Measurements from ENCODE around the gene NEDD4L.
"Not testable (repeated sequence)": the region's sequence is repeated elsewhere in the genome, so short reads cannot be mapped to it uniquely, and the experiment has no call there.

The NEDD4L gene

GRCh38 chr18:58364876-58365528, 321.0 kb downstream of the NEDD4L start:
- no peaks in the 10 kb centered on the region for H3K27me3 ChIP-seq (ENCODE audit: control insufficient read depth, insufficient read depth, low read length)
- peak overlapping the region; percentile 75 for H3K9ac ChIP-seq (ENCODE audit: low read depth, low read length)
- H3K36me3 ChIP-seq (ENCODE audit: insufficient read depth, low read length), result peaks cover 15% of the 10 kb centered on the region
- peaks cover 51% of the 10 kb centered on the region for H3K4me1 ChIP-seq (ENCODE audit: control insufficient read depth, insufficient read depth, low read length)
- no peak overlapping the region for H3K4me3 ChIP-seq (ENCODE audit: low read length)
- H3K4me2 ChIP-seq (ENCODE audit: low read length), result peak overlapping the region; percentile 49
- H3K9me3 ChIP-seq (replicated peaks; ENCODE audit: low read length), result no peaks in the 10 kb centered on the region

- Histone ChIP-seq H3K4me2 (ENCODE audit: low read length) (no peak overlapping the region), H3K9ac (ENCODE audit: low read depth, low read length) (no peak overlapping the region), H3K9me3 (replicated peaks; ENCODE audit: low read length) (no peaks in the 10 kb centered on the region), H3K4me3 (ENCODE audit: low read length) (no peak overlapping the region), H3K36me3 (ENCODE audit: insufficient read depth, low read length) (peaks cover 28% of the 10 kb centered on the region), H3K27me3 (ENCODE audit: control insufficient read depth, insufficient read depth, low read length) (no peaks in the 10 kb centered on the region), H3K4me1 (ENCODE audit: control insufficient read depth, insufficient read depth, low read length) (peaks cover 32% of the 10 kb centered on the region)
Observed at GRCh38 chr18:58367425-58368140, 323.6 kb downstream of the NEDD4L start.

GRCh38 chr18:58369616-58370015, 325.6 kb downstream of the NEDD4L start:
- Histone ChIP-seq H3K9me3 (replicated peaks; ENCODE audit: low read length) (no peaks in the 10 kb centered on the region), H3K4me2 (ENCODE audit: low read length) (no peak overlapping the region), H3K27me3 (ENCODE audit: control insufficient read depth, insufficient read depth, low read length) (no peaks in the 10 kb centered on the region), H3K4me3 (ENCODE audit: low read length) (no peak overlapping the region), H3K4me1 (ENCODE audit: control insufficient read depth, insufficient read depth, low read length) (peaks cover 12% of the 10 kb centered on the region), H3K9ac (ENCODE audit: low read depth, low read length) (no peak overlapping the region), H3K36me3 (ENCODE audit: insufficient read depth, low read length) (peaks cover 33% of the 10 kb centered on the region)

DNA sequence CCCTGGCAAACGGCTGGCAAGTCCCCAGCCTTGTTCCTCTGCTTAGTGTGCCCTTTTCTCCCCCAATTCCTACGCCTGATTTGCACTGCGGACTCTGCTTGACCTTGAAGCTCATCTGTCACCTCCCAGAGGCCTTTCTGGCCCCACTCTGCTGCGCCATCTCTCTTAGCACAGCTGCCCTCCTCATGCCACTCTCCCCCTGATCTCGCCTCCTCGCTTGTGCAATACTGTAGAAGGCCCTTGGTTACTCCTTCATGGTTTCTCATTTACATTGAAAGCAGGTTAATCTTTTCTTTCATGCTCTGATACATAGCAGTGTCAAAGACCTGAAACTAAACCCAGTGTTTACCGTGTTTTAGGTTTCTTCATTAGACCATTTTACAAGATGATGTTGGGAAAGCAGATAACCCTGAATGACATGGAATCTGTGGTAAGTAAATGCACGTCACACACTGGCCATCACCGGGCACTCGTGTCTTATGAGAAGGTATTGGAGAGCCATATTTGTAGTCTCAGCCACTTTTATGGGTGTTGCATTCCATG, 326.1 kb downstream of the NEDD4L start:
- Histone ChIP-seq H3K36me3 (ENCODE audit: insufficient read depth, low read length) (peaks cover 35% of the 10 kb centered on the region), H3K9ac (ENCODE audit: low read depth, low read length) (no peak overlapping the region), H3K4me3 (ENCODE audit: low read length) (no peak overlapping the region), H3K4me2 (ENCODE audit: low read length) (no peak overlapping the region), H3K27me3 (ENCODE audit: control insufficient read depth, insufficient read depth, low read length) (no peaks in the 10 kb centered on the region), H3K9me3 (replicated peaks; ENCODE audit: low read length) (no peaks in the 10 kb centered on the region), H3K4me1 (ENCODE audit: control insufficient read depth, insufficient read depth, low read length) (peaks cover 7% of the 10 kb centered on the region)

DNA sequence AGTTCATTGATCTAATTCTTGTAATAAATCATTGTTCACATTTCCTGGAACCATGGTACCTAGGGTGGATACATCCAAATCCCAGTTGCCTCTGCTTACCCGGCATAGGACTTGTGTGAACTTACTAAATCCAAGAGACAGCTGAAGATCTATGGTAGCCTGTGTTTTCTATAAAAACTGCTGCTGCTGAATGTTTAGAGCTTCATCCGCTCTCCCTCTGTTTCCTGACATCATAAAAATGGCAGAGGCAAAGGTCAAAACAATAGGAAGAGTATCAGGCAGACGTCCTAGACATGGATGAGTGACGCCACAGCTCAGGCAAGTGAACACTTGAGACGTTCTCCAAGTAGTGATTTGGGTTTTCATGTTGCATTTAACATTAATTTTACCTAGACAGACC, 326.6 kb downstream of the NEDD4L start:
- no peak overlapping the region for H3K4me3 ChIP-seq (ENCODE audit: low read length)
- H3K36me3 ChIP-seq (ENCODE audit: insufficient read depth, low read length), result peaks cover 40% of the 10 kb centered on the region
- no peak overlapping the region for H3K9ac ChIP-seq (ENCODE audit: low read depth, low read length)

DNA sequence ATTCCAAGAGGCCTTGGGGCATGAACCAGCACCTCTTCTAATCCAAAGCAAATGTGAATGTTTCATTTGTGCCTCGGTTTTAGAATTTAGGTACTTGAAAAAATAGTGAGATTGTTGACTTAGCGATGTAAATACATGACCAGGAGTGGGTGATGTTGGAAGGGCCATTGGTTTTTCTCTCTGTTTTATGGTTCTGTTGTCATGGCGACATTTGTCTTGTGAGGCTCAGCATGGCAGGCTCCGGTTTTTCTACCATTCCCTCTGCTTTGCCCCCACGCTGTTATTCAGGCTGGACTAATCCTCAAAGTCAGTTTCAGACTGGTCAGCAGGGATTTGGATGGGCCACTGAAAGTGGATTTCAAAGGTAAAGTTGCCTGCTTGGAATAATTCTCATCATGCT, 329.5 kb downstream of the NEDD4L start:
- Histone ChIP-seq H3K36me3 (ENCODE audit: insufficient read depth, low read length) (peaks cover 30% of the 10 kb centered on the region), H3K4me2 (ENCODE audit: low read length) (no peak overlapping the region), H3K4me1 (ENCODE audit: control insufficient read depth, insufficient read depth, low read length) (peaks cover 4% of the 10 kb centered on the region), H3K9ac (ENCODE audit: low read depth, low read length) (no peak overlapping the region), H3K4me3 (ENCODE audit: low read length) (no peak overlapping the region), H3K9me3 (replicated peaks; ENCODE audit: low read length) (no peaks in the 10 kb centered on the region), H3K27me3 (ENCODE audit: control insufficient read depth, insufficient read depth, low read length) (no peaks in the 10 kb centered on the region)

More for the DNA sequence above, 326.6 kb downstream of the NEDD4L start:
- no peak overlapping the region for H3K4me2 ChIP-seq (ENCODE audit: low read length)
- peaks cover 2% of the 10 kb centered on the region for H3K4me1 ChIP-seq (ENCODE audit: control insufficient read depth, insufficient read depth, low read length)
- H3K27me3 ChIP-seq (ENCODE audit: control insufficient read depth, insufficient read depth, low read length), result no peaks in the 10 kb centered on the region
- no peaks in the 10 kb centered on the region for H3K9me3 ChIP-seq (replicated peaks; ENCODE audit: low read length)

DNA sequence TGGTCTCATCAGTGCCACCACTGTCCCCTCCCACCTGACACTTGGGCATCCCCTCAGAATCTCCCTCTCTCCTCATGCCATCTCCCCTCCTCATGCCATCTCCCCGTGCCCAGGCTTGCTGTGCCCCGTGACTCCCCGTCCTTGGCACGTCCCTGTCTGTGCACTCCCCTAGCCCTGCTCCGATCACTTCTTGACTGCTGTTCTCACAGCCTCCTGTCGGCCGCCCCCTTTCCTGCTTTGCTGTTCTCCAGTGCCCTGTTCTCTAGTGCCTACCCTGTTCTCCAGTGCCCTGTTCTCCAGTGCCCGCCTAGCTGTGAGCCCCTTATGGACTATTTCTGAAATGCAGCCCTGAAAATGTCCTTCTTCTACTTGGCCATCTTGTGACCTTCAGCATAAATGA, 331.0 kb downstream of the NEDD4L start:
- Histone ChIP-seq H3K9me3 (replicated peaks; ENCODE audit: low read length) (no peaks in the 10 kb centered on the region), H3K9ac (ENCODE audit: low read depth, low read length) (no peak overlapping the region), H3K36me3 (ENCODE audit: insufficient read depth, low read length) (peaks cover 27% of the 10 kb centered on the region), H3K27me3 (ENCODE audit: control insufficient read depth, insufficient read depth, low read length) (no peaks in the 10 kb centered on the region), H3K4me3 (ENCODE audit: low read length) (no peak overlapping the region), H3K4me1 (ENCODE audit: control insufficient read depth, insufficient read depth, low read length) (peaks cover 4% of the 10 kb centered on the region), H3K4me2 (ENCODE audit: low read length) (no peak overlapping the region)

- Histone ChIP-seq H3K4me3 (ENCODE audit: low read length) (no peak overlapping the region), H3K4me2 (ENCODE audit: low read length) (no peak overlapping the region), H3K4me1 (ENCODE audit: control insufficient read depth, insufficient read depth, low read length) (peaks cover 4% of the 10 kb centered on the region), H3K9me3 (replicated peaks; ENCODE audit: low read length) (no peaks in the 10 kb centered on the region), H3K36me3 (ENCODE audit: insufficient read depth, low read length) (peaks cover 10% of the 10 kb centered on the region), H3K27me3 (ENCODE audit: control insufficient read depth, insufficient read depth, low read length) (no peaks in the 10 kb centered on the region), H3K9ac (ENCODE audit: low read depth, low read length) (no peak overlapping the region)
Observed at GRCh38 chr18:58378411-58379379, 334.7 kb downstream of the NEDD4L start.

DNA sequence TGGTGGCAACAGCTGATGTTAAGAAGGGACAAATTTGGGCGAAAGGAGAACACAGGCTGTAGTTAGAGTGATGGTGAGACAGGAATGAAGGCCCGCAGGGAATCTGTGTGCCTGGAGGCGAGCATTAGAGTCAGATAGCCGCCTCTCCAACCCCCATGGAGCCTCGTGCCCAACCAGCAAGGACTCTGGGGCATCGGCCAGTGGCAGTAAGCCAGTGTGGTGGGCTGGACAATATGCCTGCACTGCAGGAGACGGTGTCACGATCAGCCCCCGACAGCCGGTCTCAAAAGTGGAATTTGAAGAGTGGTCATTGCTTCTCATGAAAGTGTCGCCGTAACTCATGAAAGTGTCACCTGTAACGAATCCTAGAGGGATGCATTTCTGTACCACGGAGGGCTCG, 335.4 kb downstream of the NEDD4L start:
- Histone ChIP-seq H3K9me3 (replicated peaks; ENCODE audit: low read length) (no peaks in the 10 kb centered on the region), H3K4me1 (ENCODE audit: control insufficient read depth, insufficient read depth, low read length) (peaks cover 4% of the 10 kb centered on the region), H3K27me3 (ENCODE audit: control insufficient read depth, insufficient read depth, low read length) (no peaks in the 10 kb centered on the region), H3K9ac (ENCODE audit: low read depth, low read length) (no peak overlapping the region), H3K36me3 (ENCODE audit: insufficient read depth, low read length) (peaks cover 15% of the 10 kb centered on the region), H3K4me3 (ENCODE audit: low read length) (no peak overlapping the region), H3K4me2 (ENCODE audit: low read length) (no peak overlapping the region)

DNA sequence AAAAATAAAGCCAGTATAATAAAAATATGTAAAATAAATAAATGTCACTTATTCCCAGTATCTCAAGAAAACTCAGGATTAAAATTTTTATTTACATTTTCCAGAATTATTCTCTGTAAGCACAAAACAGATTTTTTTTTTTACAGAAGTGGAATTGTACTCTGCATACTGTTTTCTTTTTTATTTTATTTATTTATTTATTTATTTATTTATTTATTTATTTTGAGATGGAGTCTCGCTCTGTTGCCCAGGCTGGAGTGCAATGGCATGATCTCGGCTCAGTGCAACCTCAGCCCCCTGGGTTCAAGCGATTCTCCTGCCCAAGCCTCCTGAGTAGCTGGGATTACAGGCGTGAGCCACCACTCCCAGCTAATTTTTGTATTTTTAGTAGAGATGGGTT, 336.1 kb downstream of the NEDD4L start:
- H3K9me3 ChIP-seq (replicated peaks; ENCODE audit: low read length); H3K27me3 ChIP-seq (ENCODE audit: control insufficient read depth, insufficient read depth, low read length); H3K4me1 ChIP-seq (ENCODE audit: control insufficient read depth, insufficient read depth, low read length); H3K9ac ChIP-seq (ENCODE audit: low read depth, low read length); H3K4me3 ChIP-seq (ENCODE audit: low read length); H3K4me2 ChIP-seq (ENCODE audit: low read length): not testable (repeated sequence)
- H3K36me3 ChIP-seq (ENCODE audit: insufficient read depth, low read length), result peaks cover 12% of the 10 kb centered on the region
